Activated CD4-positive, alpha-beta T cell treated with anti-CD3 and anti-CD28 coated beads for 1 hour (primary cell): ENCODE data around the gene FIGNL2.
"Not testable (repeated sequence)": the region's sequence is repeated elsewhere in the genome, so short reads cannot be mapped to it uniquely, and the experiment has no call there.

Source experiments
- DNase-seq: peaks from one replicate; pipeline ENCODE4 v3.0.0-alpha.2; 2020

FIGNL2 gene

GRCh38 chr12:51848326-51848727 lies at the start of gene FIGNL2:
Gene FIGNL2 (minus strand): TSS chr12:51848718. CDS start chr12:51822413, 26,305 bp downstream.
- no peak for DNase-seq

GRCh38 chr12:51897181-51897580 lies 48.7 kb upstream of the FIGNL2 start:
- no peak for DNase-seq

GRCh38 chr12:51896236-51896635 lies 47.7 kb upstream of the FIGNL2 start:
- no peak for DNase-seq

GRCh38 chr12:51895378-51896135 lies 47.0 kb upstream of the FIGNL2 start:
- no peak for DNase-seq

GRCh38 chr12:51893786-51894185 lies 45.3 kb upstream of the FIGNL2 start:
- DNase-seq = no peak

GRCh38 chr12:51891843-51892242 lies 43.3 kb upstream of the FIGNL2 start:
- no peak for DNase-seq

- no peak for DNase-seq
These were observed 42.1 kb upstream of the FIGNL2 start for GRCh38 chr12:51890511-51891171.

GRCh38 chr12:51890133-51890464 lies 41.6 kb upstream of the FIGNL2 start:
- DNase-seq = no peak

- no peak for DNase-seq
These were observed 41.0 kb upstream of the FIGNL2 start for GRCh38 chr12:51889216-51890132.

GRCh38 chr12:51888316-51889215 lies 40.0 kb upstream of the FIGNL2 start:
- DNase-seq = no peak

GRCh38 chr12:51887476-51888315 lies 39.2 kb upstream of the FIGNL2 start, which contains the start of gene ANKRD33:
Gene ANKRD33 (plus strand): TSS chr12:51888103. CDS start chr12:51888187, 84 bp downstream.
- DNase-seq = no peak

- peak; percentile 20 for DNase-seq
These were observed 37.6 kb upstream of the FIGNL2 start for GRCh38 chr12:51886021-51886710.

GRCh38 chr12:51885294-51886020 lies 36.9 kb upstream of the FIGNL2 start:
- not testable (repeated sequence) for DNase-seq

- no peak for DNase-seq
These were observed 36.2 kb upstream of the FIGNL2 start for GRCh38 chr12:51884676-51885229.

- DNase-seq = no peak
These were observed 35.6 kb upstream of the FIGNL2 start for GRCh38 chr12:51883998-51884675.

GRCh38 chr12:51883295-51883694 lies 34.8 kb upstream of the FIGNL2 start:
- DNase-seq = no peak

- DNase-seq = no peak
These were observed 30.6 kb upstream of the FIGNL2 start for GRCh38 chr12:51879102-51879501.

- no peak for DNase-seq
These were observed 26.0 kb upstream of the FIGNL2 start for GRCh38 chr12:51874486-51874885.

GRCh38 chr12:51874000-51874399 lies 25.5 kb upstream of the FIGNL2 start:
- DNase-seq = no peak
